ENCODE results near the gene SEMA4D. TPM values are rescaled to one million over a fixed set of nuclear protein-coding genes. Genes with fewer than 3 reads are reported as not detected.

The SEMA4D gene
- total RNA-seq, 2 donors from 2014 or later, result 17.1 to 52.7 TPM

GRCh38 chr9:89340332-89340731 is 157.6 kb downstream of the SEMA4D start:
- intact Hi-C loops (cut with DNase I), result no loop called here
- peaks cover 2 to 7% of the 10 kb centered on the region in 2 donors for H3K36me3 ChIP-seq

GRCh38 chr9:89339807-89340206 is 158.1 kb downstream of the SEMA4D start:
- 51% methylated on average over 2 of the region's 2 CpGs for WGBS
- Histone ChIP-seq H3K36me3 (peaks cover 2 to 7% of the 10 kb centered on the region in 2 donors), H3K4me1 (replicated peaks) (no peaks in the 10 kb centered on the region), H3K4me3 (no peak overlapping the region), H3K9me3 (no peaks in the 10 kb centered on the region), H3K27ac (no peak overlapping the region), H3K27me3 (replicated peaks; ENCODE audit: insufficient read depth) (no peaks in the 10 kb centered on the region)
- TF ChIP-seq CTCF (IDR thresholded peaks at IDR 0.05), result no peak
- TF ChIP-seq POLR2A (IDR thresholded peaks at IDR 0.05), result no peak
- TF ChIP-seq POLR2AphosphoS5 (IDR thresholded peaks at IDR 0.05), result no peak
- intact Hi-C loops (cut with DNase I), result no loop called here
- no peak for DNase-seq (ENCODE audit: low spot score)

More at GRCh38 chr9:89340332-89340731, 157.6 kb downstream of the SEMA4D start:
- Histone ChIP-seq H3K27me3 (replicated peaks; ENCODE audit: insufficient read depth) (no peaks in the 10 kb centered on the region), H3K4me1 (replicated peaks) (no peaks in the 10 kb centered on the region), H3K27ac (no peak overlapping the region), H3K4me3 (no peak overlapping the region), H3K9me3 (no peaks in the 10 kb centered on the region)
- TF ChIP-seq CTCF (IDR thresholded peaks at IDR 0.05) (no peak), POLR2AphosphoS5 (IDR thresholded peaks at IDR 0.05) (no peak), POLR2A (IDR thresholded peaks at IDR 0.05) (no peak)
- WGBS, result 86% methylated on average over 3 of the region's 3 CpGs
- DNase-seq (ENCODE audit: low spot score), result no peak

- no peak for DNase-seq (ENCODE audit: low spot score)
- Histone ChIP-seq H3K4me1 (replicated peaks) (no peaks in the 10 kb centered on the region), H3K9me3 (no peaks in the 10 kb centered on the region), H3K27ac (no peak overlapping the region), H3K27me3 (replicated peaks; ENCODE audit: insufficient read depth) (no peaks in the 10 kb centered on the region), H3K4me3 (no peak overlapping the region), H3K36me3 (peaks cover 0 to 5% of the 10 kb centered on the region in 2 donors)
- intact Hi-C loops (cut with DNase I), result no loop called here
- 94% methylated on average over 7 of the region's 7 CpGs for WGBS
- TF ChIP-seq POLR2AphosphoS5 (IDR thresholded peaks at IDR 0.05) (no peak), CTCF (IDR thresholded peaks at IDR 0.05) (no peak), POLR2A (IDR thresholded peaks at IDR 0.05) (no peak)
Observed at GRCh38 chr9:89330513-89330912, 167.4 kb downstream of the SEMA4D start.

GRCh38 chr9:89329917-89330316 is 168.0 kb downstream of the SEMA4D start:
- H3K4me1 ChIP-seq (replicated peaks), result no peaks in the 10 kb centered on the region
- intact Hi-C loops (cut with DNase I), result no loop called here
- no peaks in the 10 kb centered on the region for H3K27me3 ChIP-seq (replicated peaks; ENCODE audit: insufficient read depth)
- no peak overlapping the region for H3K4me3 ChIP-seq
- no peak for TF ChIP-seq POLR2AphosphoS5 (IDR thresholded peaks at IDR 0.05)
- no peak for TF ChIP-seq POLR2A (IDR thresholded peaks at IDR 0.05)
- TF ChIP-seq CTCF (IDR thresholded peaks at IDR 0.05), result no peak
- no peak overlapping the region for H3K27ac ChIP-seq
- no peak for DNase-seq (ENCODE audit: low spot score)
- H3K36me3 ChIP-seq, result peaks cover 0 to 5% of the 10 kb centered on the region in 2 donors
- H3K9me3 ChIP-seq, result no peaks in the 10 kb centered on the region

GRCh38 chr9:89328064-89328463 is 169.8 kb downstream of the SEMA4D start:
- TF ChIP-seq CTCF (IDR thresholded peaks at IDR 0.05) (no peak), POLR2AphosphoS5 (IDR thresholded peaks at IDR 0.05) (peak; percentile 41)
- Histone ChIP-seq H3K27me3 (replicated peaks; ENCODE audit: insufficient read depth) (no peaks in the 10 kb centered on the region), H3K9me3 (no peaks in the 10 kb centered on the region), H3K4me1 (replicated peaks) (no peaks in the 10 kb centered on the region), H3K36me3 (peaks cover 0 to 5% of the 10 kb centered on the region in 2 donors), H3K27ac (no peak overlapping the region), H3K4me3 (no peak overlapping the region)
- WGBS, result 63% methylated on average over 8 of the region's 8 CpGs
- intact Hi-C loops (cut with DNase I), result no loop called here
- DNase-seq (ENCODE audit: low spot score), result no peak

All from prostate gland (tissue), 2 donors.